Activated T-helper 1 cell treated with anti-CD3 and anti-CD28 coated beads, Interleukin-2, amount 50 U/mL, for 16 hours (primary cell): Measurements from ENCODE around the gene C10orf53.

Experiments
- DNase-seq, 2 donors: peaks; one replicate each; pipeline ENCODE4 v3.0.0-alpha.2; 2020; ENCODE audit warnings: low read depth in 1 of 2, low spot score in 1 of 2

The C10orf53 gene, protein sequence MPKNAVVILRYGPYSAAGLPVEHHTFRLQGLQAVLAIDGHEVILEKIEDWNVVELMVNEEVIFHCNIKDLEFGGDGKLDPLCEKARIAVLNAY

GRCh38 chr10:49679480-49679893, at the start of gene C10orf53:
Gene C10orf53, plus strand, starts transcription at chr10:49679651. Its CDS starts 47 bp downstream, at chr10:49679698.
- no peak for DNase-seq

DNA sequence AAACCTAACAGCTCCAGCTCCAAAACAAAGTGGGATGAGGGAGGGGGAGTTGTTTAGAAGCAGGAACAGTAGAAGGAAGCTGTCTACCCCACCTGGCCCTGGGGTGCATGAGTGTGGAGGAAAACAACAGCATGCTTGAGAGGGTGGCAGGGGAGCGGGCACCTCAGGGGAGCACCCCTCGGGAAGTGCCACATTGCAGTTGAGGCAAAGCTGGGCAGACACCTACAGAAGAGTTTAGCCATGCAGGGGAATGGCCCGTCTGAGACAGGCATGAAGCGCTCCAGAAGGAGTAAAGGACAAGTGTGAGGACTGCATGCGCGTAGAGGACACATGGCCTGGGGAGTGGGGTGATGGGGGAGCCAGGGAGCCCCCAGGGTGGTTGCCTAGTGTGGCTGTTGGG, 47.5 kb upstream of the C10orf53 start:
- no peak for DNase-seq

GRCh38 chr10:49632406-49633317, 46.8 kb upstream of the C10orf53 start:
- DNase-seq, result no peak

DNA sequence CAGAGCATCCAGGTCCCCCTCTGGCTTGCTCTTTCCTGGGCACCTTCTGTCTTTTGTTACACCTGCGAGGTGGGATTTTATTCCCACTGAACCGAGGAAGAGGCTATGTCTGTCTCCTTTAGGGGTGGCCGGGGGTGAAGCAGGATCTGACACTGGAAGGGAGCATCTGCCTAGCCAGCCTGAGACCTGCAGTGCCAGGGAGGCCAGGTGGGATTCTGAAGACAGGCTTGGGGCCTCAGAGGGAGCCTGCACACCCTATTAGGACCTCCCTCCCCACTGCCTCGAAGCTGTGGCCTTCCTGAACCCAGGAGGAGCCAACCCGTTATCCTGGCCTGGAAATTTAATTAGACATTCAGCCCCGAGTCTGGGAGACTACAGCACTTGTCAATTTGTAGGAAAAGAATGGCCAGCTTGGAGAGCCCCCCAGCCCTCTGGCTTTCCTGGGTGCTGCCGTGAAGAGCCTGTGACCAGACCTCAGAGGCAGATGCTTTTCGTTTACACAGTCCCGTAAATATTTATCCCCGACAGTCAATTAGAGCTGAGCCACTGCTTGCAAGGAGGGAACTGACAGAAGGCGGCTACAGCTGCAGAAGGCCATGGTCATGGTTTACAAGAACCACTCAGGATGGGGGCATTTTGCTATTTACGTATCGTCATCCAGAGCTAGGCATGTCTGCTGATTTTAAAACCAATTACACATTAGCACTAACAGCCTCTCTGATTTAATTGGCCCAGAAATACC, 46.0 kb upstream of the C10orf53 start:
- DNase-seq, result no peak

DNA sequence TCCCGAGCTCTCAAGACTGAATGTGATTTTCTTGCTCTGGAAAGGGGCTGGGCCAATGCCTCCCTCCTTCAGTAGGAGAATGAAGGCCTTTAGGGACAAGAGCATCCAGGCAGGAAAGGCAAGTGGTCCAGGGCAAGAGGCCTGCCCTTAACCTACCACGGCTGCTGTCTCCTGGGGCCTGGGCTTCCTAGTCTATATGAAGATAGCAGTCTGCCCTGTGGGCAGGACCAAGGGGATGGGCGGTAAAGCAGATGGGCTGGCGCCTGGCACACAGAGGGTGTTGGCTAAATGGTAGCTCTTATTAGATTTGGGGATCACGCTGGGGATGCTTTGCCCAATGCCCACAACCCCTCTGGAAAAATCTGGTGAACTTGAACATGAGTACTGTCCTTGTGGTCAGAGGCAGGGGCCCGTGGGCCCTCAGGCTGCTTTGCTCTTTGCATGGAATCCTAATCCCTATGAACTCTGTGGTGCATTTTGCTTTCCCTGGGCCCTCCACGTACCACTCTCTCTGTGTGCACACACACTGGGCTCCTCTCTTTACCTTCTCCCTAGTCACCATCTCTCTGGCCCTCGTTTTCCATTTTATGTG, 45.3 kb upstream of the C10orf53 start:
- DNase-seq, result no peak

GRCh38 chr10:49642311-49642710, 37.1 kb upstream of the C10orf53 start:
- no peak for DNase-seq

- no peak for DNase-seq
Observed at GRCh38 chr10:49643241-49644034, 36.0 kb upstream of the C10orf53 start.

DNA sequence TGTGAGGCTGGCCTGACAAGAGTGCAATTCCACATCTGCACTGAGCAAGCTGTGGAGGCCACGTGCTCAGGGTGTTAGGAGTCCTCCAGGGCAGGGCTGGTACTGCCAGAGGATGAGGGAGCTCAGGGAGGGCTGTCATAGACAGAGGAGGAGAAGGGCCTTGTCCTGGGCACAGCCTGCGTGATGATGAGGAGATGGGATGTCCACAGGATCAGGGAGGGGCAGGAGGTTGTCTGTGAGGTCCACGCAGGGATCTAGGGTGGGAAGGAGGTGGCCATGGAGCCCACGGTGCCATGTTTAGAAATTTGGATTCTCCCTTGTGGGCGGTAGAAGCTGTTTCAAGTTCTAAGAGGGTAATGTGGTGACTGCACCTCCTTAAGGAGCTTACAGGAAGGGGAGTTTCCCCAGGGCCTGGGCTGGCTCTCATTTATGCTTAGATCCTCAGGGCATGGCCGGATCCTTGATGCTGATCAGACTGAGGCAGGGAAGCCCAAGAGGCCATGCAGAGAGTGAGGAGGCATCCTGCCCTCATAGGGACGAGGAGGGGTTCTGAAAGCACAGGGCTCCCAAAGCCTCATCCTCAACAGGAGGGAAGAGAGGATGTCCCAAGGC, 35.3 kb upstream of the C10orf53 start:
- no peak for DNase-seq

DNA sequence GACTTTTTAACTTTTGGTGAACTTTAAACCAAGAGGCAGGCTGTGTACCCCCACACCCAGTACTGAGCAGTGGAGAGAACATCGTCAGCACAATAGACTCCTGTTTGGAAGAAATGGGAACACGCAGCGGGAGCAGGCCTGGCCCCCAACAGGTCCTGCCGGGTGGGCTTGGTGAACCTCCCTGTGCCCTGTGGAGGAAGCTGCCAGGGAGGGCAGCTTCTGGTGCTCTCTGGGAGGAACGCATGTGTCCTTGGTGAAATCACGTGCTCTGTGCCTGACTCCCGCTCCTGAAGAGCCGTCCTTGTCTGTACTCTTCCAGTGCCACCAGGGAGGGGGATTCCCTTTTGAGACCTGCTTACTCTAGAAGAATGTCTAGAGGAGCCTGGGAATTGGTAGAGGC, 34.0 kb upstream of the C10orf53 start:
- DNase-seq, result no peak

DNA sequence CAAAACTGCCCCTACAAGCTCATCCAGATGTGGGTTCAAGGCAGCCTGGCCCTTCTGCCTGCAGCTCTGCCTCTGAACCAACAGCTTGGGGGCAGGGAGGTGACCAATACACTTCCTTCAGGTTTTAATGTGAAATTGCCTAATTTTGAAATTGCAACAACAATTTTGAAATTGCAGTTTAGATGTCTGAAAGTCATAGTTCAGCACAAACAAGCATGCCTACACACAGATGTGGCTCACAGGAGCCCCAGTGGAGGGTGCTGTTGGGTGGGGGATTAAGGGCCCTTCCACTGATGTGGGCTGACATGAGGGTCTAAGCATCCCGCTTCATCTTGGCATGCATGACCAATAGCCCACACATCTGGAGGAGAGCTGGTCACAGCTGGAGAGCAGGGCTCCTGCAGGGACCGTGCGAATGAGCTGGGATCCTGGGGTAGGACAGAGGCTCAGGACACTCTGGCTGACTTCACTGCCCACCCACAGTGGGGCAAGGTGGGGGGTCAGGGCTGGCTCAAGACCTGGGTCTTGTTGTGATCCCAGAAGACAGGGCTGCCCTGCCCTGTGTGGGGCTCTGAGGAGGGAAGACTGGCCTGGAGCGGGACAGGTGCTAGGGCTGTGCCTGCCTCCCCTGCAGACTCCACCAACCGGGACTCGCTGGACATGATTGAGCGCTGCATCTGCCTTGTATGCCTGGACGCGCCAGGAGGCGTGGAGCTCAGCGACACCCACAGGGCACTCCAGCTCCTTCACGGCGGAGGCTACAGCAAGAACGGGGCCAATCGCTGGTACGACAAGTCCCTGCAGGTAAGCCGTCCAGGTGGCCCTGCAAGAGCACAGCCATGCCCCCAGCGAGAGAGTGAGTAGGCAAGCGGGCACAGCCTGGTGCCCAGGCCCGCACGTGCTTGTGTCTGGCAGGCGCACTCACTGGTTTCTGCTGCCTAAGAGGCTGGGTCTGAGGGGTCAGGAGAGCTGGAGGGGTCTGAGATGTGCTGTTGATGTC, 33.3 kb upstream of the C10orf53 start:
- no peak for DNase-seq

DNA sequence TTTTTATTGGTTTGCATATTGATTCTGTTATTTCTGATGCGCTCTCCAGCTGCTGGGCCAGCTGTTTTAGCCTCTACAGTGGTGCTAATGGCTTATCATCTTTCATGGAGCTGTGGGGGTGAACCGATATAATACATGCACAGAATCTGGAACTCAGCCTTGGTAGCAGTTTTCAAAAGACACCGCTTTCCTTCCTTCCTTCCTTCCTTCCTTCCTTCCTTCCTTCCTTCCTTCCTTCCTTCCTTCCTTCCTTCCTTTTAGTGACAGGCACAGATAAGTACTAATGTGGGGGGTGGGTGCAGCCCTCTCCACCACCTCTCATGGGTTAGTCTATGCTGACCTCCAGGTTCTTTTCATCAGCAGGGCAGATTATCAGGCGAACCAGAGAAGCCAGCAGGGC, 31.9 kb upstream of the C10orf53 start:
- no peak for DNase-seq

GRCh38 chr10:49647985-49648795, 31.3 kb upstream of the C10orf53 start:
- no peak for DNase-seq

GRCh38 chr10:49649294-49649693, 30.2 kb upstream of the C10orf53 start:
- DNase-seq, result no peak

DNA sequence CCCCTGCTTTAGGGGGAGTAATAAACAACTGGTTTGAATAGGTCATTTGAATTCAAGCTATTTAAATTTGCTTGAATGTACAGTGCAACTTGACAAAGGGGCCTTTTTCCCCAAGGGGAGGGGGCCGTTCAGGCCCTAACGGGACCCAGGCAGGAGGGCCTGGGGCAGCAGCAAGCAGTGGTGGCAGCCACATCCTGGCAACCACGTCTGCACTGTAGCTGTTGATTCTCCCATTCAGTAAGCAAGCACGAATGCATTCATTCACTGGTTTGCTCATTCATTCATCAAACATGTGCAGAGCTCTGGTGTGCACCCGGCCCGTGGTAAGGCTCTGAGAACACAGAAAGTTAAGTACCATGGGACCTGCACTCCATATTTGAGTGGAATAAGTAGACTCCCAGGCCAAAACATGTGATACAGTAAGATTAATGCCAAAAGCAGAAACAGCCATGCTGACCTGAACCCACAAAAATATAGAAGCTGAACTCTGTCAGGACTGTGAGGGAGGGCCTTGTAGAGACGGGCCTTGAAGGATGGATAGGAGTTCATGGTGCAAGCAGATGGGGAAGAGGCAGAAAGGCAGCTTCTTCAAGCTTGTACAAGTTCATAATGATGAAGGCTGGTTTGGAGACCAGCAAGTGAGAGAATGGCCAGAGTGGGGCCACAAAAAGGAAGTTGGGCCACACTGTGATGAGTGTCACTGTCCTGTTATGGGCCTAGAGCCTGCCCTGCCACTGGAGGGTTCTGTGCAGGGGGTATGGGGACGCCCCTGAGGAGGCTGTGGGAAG, 29.3 kb upstream of the C10orf53 start:
- no peak for DNase-seq

GRCh38 chr10:49650724-49651034, 28.8 kb upstream of the C10orf53 start:
- no peak for DNase-seq

DNA sequence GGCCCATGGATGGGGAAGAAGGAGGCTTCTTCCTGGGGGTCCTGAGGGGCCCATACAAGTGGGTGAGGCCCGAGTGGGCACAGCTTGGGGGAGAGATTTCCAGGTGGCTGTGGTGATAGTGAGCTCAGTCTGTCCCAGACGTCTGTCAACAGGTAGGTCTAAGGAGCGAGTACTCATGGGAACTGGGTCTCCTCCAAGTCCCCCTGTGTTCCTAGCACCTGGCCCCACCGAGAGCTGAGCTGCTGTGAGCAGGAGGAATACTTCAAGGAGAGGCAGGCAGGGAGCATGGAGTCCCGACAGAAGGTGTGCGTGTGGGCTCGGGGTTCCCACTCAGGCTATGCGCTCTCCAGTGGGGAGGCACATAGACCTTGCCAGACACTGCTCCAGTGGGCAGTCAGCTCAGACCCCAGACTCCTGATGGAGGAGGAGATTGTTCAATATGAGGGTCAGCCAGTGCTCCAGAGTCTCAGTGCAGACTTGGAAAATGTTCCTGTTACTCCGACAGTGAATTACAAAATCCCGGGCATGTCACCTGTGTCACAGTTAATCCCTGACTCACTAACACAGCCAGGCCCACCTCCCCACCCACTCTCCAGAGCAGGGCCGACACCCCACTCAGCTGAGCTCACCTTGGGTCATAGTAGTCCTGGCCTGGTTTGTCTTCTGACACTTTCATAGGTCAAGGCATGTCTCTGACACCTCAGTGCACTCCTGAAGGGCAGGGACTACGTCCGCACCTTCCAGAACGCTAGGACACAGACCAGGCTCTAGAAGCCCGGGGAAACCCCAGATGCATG, 28.2 kb upstream of the C10orf53 start:
- DNase-seq, result no peak

- DNase-seq, result no peak
Observed at GRCh38 chr10:49651917-49652316, 27.5 kb upstream of the C10orf53 start.
